ENCODE data around the gene STMP1. TPM values are rescaled to one million over a fixed set of nuclear protein-coding genes. Genes with fewer than 3 reads are reported as not detected.

Gene STMP1
- total and polyA plus RNA-seq, 2 experiments from 2014 or later = 17.7 to 91.1 TPM

DNA sequence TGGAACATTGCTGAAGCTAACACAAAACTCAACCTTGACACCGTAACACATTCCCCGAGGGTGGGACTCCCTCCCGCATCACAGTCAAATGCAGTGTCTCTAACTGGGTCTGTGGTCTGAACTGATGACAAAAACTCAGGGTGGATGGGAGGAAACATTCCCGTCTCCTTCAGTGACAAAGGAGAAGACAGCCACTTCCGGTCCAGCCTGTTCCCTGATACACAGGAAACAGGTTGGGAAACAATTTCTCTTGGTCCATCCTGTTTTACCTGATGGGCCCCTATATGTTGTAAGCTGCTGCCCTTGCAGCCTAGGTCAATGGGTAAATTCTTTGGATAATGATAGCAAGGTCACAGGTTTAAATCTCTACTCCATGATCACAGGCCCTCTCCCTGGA, 45.3 kb downstream of the STMP1 start:
- Histone ChIP-seq H3K27me3 (no peaks in the 10 kb centered on the region), H3K27ac (no peak overlapping the region), H3K9me3 (ENCODE audit: low read depth) (no peaks in the 10 kb centered on the region), H3K36me3 (no peaks in the 10 kb centered on the region), H3K4me3 (no peak overlapping the region), H3K4me1 (ENCODE audit: low read depth) (no peaks in the 10 kb centered on the region)
- DNase-seq (ENCODE audit: low read depth in 1 of 2, low spot score in 1 of 2) = no peak
- TF ChIP-seq CTCF (IDR thresholded peaks at IDR 0.05; ENCODE audit: low read depth, low read length) = no peak

DNA sequence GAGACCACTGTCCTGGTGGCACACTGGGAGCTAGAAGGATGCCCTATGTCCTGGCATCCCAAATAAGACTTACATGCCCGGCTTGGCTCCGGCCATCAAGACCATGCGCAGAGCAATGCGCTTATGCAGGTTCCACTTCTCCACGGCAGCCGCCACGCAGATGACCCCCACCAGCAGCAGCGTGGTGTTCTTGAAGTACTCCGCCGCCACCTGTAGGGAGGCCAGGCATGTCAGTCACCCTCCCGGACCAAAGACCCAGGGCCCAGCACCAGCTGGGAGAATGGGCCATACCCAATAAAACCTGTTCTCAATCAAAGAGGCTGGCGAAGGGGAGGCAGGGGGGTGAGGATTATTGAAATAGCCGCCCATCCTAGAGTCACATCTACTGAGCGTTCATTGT, 45.7 kb downstream of the STMP1 start:
- Histone ChIP-seq H3K9me3 (ENCODE audit: low read depth) (no peaks in the 10 kb centered on the region), H3K4me3 (no peak overlapping the region), H3K4me1 (ENCODE audit: low read depth) (no peaks in the 10 kb centered on the region), H3K27me3 (no peaks in the 10 kb centered on the region), H3K27ac (no peak overlapping the region), H3K36me3 (no peaks in the 10 kb centered on the region)
- no peak for TF ChIP-seq CTCF (IDR thresholded peaks at IDR 0.05; ENCODE audit: low read depth, low read length)
- DNase-seq (ENCODE audit: low read depth in 1 of 2, low spot score in 1 of 2) = no peak

GRCh38 chr7:135709508-135709907, 47.2 kb downstream of the STMP1 start:
- no peak for TF ChIP-seq CTCF (IDR thresholded peaks at IDR 0.05; ENCODE audit: low read depth, low read length)
- DNase-seq (ENCODE audit: low read depth in 1 of 2, low spot score in 1 of 2) = no peak
- H3K36me3 ChIP-seq = no peaks in the 10 kb centered on the region
- H3K9me3 ChIP-seq (ENCODE audit: low read depth) = no peaks in the 10 kb centered on the region
- no peak overlapping the region for H3K4me3 ChIP-seq
- H3K27ac ChIP-seq = no peak overlapping the region
- no peaks in the 10 kb centered on the region for H3K27me3 ChIP-seq
- H3K4me1 ChIP-seq (ENCODE audit: low read depth) = no peaks in the 10 kb centered on the region

- H3K4me3 ChIP-seq = no peak overlapping the region
- H3K27me3 ChIP-seq = no peaks in the 10 kb centered on the region
- no peaks in the 10 kb centered on the region for H3K9me3 ChIP-seq (ENCODE audit: low read depth)
- TF ChIP-seq CTCF (IDR thresholded peaks at IDR 0.05; ENCODE audit: low read depth, low read length) = peak; percentile 50
- H3K4me1 ChIP-seq (ENCODE audit: low read depth) = no peaks in the 10 kb centered on the region
- H3K27ac ChIP-seq = no peak overlapping the region
- no peak for DNase-seq (ENCODE audit: low read depth in 1 of 2, low spot score in 1 of 2)
- no peaks in the 10 kb centered on the region for H3K36me3 ChIP-seq
Observed at GRCh38 chr7:135710417-135711138, 48.3 kb downstream of the STMP1 start.

DNA sequence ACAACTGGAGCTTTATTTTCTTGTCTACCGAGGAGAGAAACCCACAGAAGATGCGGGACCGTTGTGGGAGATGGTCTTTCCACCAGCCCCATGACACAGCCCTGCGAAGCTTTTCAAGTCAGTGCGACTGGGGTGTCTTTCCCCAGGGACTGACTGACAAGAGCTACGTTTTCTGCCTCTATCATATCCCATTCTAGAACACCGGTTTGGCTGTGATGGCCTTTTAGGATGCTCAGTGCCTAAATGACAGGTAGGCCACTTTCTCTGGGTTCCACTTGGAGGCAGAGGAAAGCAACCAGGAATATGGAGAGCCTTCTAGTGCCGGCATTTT, 48.8 kb downstream of the STMP1 start:
- Histone ChIP-seq H3K36me3 (no peaks in the 10 kb centered on the region), H3K4me1 (ENCODE audit: low read depth) (no peaks in the 10 kb centered on the region)
- no peak for TF ChIP-seq CTCF (IDR thresholded peaks at IDR 0.05; ENCODE audit: low read depth, low read length)

More for the DNA sequence above, 48.8 kb downstream of the STMP1 start:
- no peak overlapping the region for H3K4me3 ChIP-seq
- H3K27ac ChIP-seq = no peak overlapping the region
- H3K27me3 ChIP-seq = no peaks in the 10 kb centered on the region
- no peaks in the 10 kb centered on the region for H3K9me3 ChIP-seq (ENCODE audit: low read depth)
- no peak for DNase-seq (ENCODE audit: low read depth in 1 of 2, low spot score in 1 of 2)
